ENCODE measurements around the gene GTF2IRD1. TPM values are rescaled to one million over a fixed set of nuclear protein-coding genes. Genes with fewer than 3 reads are reported as not detected.

The GTF2IRD1 gene
- total RNA-seq: 5.6 and 7.3 TPM in 2 replicates

GRCh38 chr7:74453322-74454011 is at the start of gene GTF2IRD1:
Gene GTF2IRD1 (plus strand): TSS chr7:74453906. CDS start chr7:74508081, 54,175 bp downstream.

Small RNA genes lying within 50 kb of the gene (small RNA-seq; reads per million reads assigned to genes)
- not detected for gene RNA5SP233

Other genes starting within 250 kb of the GTF2IRD1 start
- gene LAT2, start 243.9 kb upstream of the GTF2IRD1 start, total RNA-seq: 0.43 and 0.53 TPM in 2 replicates
- 25.3 and 38.1 TPM in 2 replicates for gene RFC2, start 199.5 kb upstream of the GTF2IRD1 start, total RNA-seq
- gene CLIP2, start 164.5 kb upstream of the GTF2IRD1 start, total RNA-seq: 25.5 and 27.7 TPM in 2 replicates
- gene GTF2I, start 203.8 kb downstream of the GTF2IRD1 start, total RNA-seq: 206 and 227 TPM in 2 replicates

Data from thoracic aorta endothelial cell (primary cell).